Measurements from ENCODE around the gene SPARCL1. TPM values are rescaled to one million over a fixed set of nuclear protein-coding genes. Genes with fewer than 3 reads are reported as not detected.
"Not testable (repeated sequence)": the region's sequence is repeated elsewhere in the genome, so short reads cannot be mapped to it uniquely, and the experiment has no call there.

Gene SPARCL1
- not detected for total RNA-seq (2021; fragmentation: NEBNext Ultra II Directional; extraction: Animal tissue kit (Norgen Biotek cat#: 25700))
- long read RNA-seq, result 0 reads

- Mint-ChIP-seq H3K27ac (no peak within 1 kb of the TSS), H3K4me3 (peak within 1 kb of the TSS; percentile 32; the same call in 1 of the 2 replicates), H3K36me3 (ENCODE audit: low read depth) (peaks cover 6% of the 10 kb centered on the region), H3K27me3 (ENCODE audit: insufficient read depth) (no peaks in the 10 kb centered on the region; the same call in none of the 2 replicates), H3K4me1 (ENCODE audit: low read depth) (peaks cover 5% of the 10 kb centered on the region; the same call in 1 of the 2 replicates), H3K9me3 (peaks cover 6% of the 10 kb centered on the region; the same call in 1 of the 2 replicates)
- TF ChIP-seq CTCF (IDR thresholded peaks at IDR 0.05), result no peak
- DNase-seq, result no peak
Measured at GRCh38 chr4:87529187-87529586, at the start of gene SPARCL1. TSS of gene SPARCL1 (minus strand) at chr4:87529376. CDS start at chr4:87499574, 29,802 bp downstream.

GRCh38 chr4:87575983-87576382, 46.8 kb upstream of the SPARCL1 start:
- Mint-ChIP-seq H3K36me3 (ENCODE audit: low read depth) (no peaks in the 10 kb centered on the region), H3K27me3 (ENCODE audit: insufficient read depth) (peaks cover 3% of the 10 kb centered on the region; the same call in 1 of the 2 replicates), H3K4me3 (no peak overlapping the region), H3K27ac (no peak overlapping the region), H3K9me3 (no peaks in the 10 kb centered on the region), H3K4me1 (ENCODE audit: low read depth) (no peaks in the 10 kb centered on the region)
- no peak for TF ChIP-seq CTCF (IDR thresholded peaks at IDR 0.05)
- DNase-seq, result no peak

- no peak for TF ChIP-seq CTCF (IDR thresholded peaks at IDR 0.05)
- H3K4me3 Mint-ChIP-seq, result no peak overlapping the region
- H3K36me3 Mint-ChIP-seq (ENCODE audit: low read depth), result no peaks in the 10 kb centered on the region
- no peak for DNase-seq
- H3K27ac Mint-ChIP-seq, result no peak overlapping the region
- H3K9me3 Mint-ChIP-seq, result no peaks in the 10 kb centered on the region
- peaks cover 3% of the 10 kb centered on the region; the same call in 1 of the 2 replicates for H3K27me3 Mint-ChIP-seq (ENCODE audit: insufficient read depth)
- no peaks in the 10 kb centered on the region for H3K4me1 Mint-ChIP-seq (ENCODE audit: low read depth)
Measured at GRCh38 chr4:87575408-87575807, 46.2 kb upstream of the SPARCL1 start.

GRCh38 chr4:87574996-87575395, 45.8 kb upstream of the SPARCL1 start:
- TF ChIP-seq CTCF (IDR thresholded peaks at IDR 0.05), result no peak
- H3K36me3 Mint-ChIP-seq (ENCODE audit: low read depth), result no peaks in the 10 kb centered on the region
- H3K27ac Mint-ChIP-seq, result no peak overlapping the region
- DNase-seq, result no peak
- H3K4me3 Mint-ChIP-seq, result no peak overlapping the region
- no peaks in the 10 kb centered on the region for H3K9me3 Mint-ChIP-seq
- H3K27me3 Mint-ChIP-seq (ENCODE audit: insufficient read depth), result peaks cover 3% of the 10 kb centered on the region; the same call in 1 of the 2 replicates
- no peaks in the 10 kb centered on the region for H3K4me1 Mint-ChIP-seq (ENCODE audit: low read depth)

- not testable (repeated sequence) for H3K27ac Mint-ChIP-seq; H3K4me3 Mint-ChIP-seq; DNase-seq; H3K27me3 Mint-ChIP-seq (ENCODE audit: insufficient read depth); H3K9me3 Mint-ChIP-seq; H3K36me3 Mint-ChIP-seq (ENCODE audit: low read depth); H3K4me1 Mint-ChIP-seq (ENCODE audit: low read depth)
Measured at GRCh38 chr4:87574376-87574775, 45.2 kb upstream of the SPARCL1 start.

- DNase-seq, result no peak
- Mint-ChIP-seq H3K27ac (no peak overlapping the region), H3K4me1 (ENCODE audit: low read depth) (no peaks in the 10 kb centered on the region), H3K4me3 (no peak overlapping the region), H3K27me3 (ENCODE audit: insufficient read depth) (peaks cover 8% of the 10 kb centered on the region), H3K36me3 (ENCODE audit: low read depth) (no peaks in the 10 kb centered on the region), H3K9me3 (no peaks in the 10 kb centered on the region)
- no peak for TF ChIP-seq CTCF (IDR thresholded peaks at IDR 0.05)
Measured at GRCh38 chr4:87570290-87570805, 41.2 kb upstream of the SPARCL1 start.
